Measurements from ENCODE around the gene PEG3.

GRCh38 chr19:56884441-56884840 is 43.9 kb upstream of the PEG3 start:
- no peak for TF ChIP-seq TBP (IDR thresholded peaks at IDR 0.05; ENCODE audit: low read depth, low read length)
- no peak for TF ChIP-seq CBX5 (IDR thresholded peaks at IDR 0.05; ENCODE audit: low read depth, low read length)
